Measurements from ENCODE around the gene ZNF416.

ZNF416 gene

DNA sequence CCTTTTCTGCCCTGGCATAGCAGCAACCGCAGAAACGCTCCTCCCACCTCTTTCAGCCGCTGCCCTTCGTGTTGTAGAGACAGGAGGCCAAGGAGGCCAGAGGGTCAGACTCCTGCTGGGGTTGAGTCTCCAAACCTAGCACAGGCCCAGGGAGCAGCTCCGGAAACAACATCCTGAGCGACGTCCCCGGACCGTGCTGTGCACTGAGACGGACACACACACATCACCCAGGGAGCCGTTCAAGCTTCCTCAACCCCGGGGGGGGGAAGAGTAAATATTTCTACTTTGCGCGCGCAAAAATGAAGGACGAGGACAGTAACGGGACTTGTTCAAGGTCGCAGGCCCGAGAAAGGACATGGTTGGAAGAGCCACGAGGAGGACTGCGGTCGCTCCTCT lies 19.7 kb downstream of the ZNF416 start:
- DNase-seq (ENCODE audit: low spot score): peak; percentile 53

DNA sequence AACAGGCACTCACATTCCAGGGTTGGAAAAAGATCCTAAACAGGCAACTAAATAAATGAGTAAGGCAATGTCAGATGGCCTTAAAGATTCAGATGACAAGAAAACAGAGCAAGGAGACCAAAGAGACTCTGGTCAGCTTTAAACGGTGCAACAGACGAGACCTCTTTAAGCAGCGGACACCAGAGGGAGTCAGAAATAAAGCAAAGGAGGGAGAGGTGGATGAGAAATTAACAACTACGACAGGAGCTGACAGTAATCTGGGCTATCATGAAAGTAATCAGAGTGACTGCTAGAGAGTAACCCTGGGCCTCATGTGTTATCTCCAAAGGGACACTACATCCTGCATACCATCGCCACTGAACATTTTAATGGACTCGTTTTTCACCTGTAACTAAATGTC lies 20.2 kb downstream of the ZNF416 start:
- no peak for DNase-seq (ENCODE audit: low spot score)

DNA sequence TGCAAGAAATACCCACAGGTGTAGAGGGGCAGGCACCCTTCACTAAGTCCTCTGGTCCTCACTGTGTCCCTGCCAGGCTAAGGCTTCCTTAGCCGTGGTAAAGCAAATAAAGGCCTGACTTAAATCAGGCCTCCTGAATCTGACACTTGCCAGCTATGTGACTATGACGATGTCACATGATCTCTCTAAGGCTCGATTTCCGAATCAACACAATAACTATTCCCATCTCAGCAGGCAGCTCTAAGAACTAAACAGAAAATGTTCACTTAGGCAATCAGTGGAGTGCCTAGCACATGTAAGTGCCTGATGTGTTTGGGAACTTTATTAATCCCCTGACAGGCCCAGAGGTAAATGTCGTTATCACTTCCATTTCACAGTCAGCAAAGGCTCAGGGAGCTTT lies 21.1 kb downstream of the ZNF416 start:
- DNase-seq (ENCODE audit: low spot score): no peak

DNA sequence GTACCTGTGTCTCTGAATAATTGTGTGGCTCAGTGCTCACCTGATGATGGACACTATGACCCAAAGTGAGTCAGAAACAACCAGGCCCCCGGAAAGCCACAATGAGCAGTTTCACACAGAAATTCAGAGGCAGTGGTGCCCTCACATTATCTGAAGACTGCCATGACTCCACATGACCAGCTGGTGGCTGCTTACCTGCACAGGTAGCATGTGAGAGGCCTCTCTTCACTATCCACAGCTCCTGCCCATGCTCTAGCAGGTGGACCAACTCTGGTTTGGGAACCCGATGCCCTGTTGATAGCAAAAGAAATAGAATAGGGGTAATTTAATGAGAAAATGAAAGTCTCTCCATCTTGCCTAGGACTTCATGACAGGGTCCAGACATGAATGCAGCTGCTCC lies 26.3 kb downstream of the ZNF416 start:
- no peak for DNase-seq (ENCODE audit: low spot score)

DNA sequence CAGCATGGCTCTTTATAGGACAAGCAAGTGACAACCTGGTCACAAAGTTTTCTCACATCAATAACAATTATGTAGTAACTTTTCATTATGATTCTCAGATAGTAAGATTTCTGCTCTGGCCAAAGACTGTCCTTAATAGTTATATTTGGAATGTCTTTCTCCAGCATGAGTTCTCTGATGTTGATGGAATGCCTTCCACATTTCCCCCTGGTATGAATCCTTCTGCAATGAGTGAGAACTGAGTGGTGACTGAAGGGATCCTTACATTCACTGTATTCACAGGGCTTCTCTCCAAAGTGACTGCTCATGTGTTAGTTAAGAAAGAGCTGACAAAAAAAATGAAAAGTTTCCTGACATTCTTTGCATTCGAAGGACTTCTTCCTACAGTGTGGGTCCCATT lies 32.2 kb downstream of the ZNF416 start:
- DNase-seq (ENCODE audit: low spot score): no peak

DNA sequence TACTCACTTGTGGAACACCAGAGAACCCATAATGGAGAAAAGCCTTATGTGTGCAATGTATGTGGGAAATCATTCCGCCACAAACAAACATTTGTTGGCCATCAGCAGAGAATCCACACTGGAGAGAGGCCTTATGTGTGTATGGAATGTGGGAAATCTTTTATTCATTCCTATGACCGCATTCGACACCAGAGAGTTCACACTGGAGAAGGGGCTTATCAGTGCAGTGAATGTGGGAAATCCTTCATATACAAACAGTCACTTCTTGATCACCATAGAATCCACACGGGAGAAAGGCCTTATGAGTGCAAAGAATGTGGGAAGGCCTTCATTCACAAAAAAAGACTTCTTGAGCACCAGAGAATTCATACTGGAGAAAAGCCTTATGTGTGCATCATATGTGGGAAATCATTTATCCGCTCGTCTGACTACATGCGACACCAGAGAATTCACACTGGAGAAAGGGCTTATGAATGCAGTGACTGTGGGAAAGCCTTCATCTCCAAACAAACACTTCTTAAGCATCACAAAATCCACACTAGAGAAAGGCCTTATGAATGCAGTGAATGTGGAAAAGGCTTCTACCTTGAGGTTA lies 40.7 kb downstream of the ZNF416 start:
- no peak for DNase-seq (ENCODE audit: low spot score)

DNA sequence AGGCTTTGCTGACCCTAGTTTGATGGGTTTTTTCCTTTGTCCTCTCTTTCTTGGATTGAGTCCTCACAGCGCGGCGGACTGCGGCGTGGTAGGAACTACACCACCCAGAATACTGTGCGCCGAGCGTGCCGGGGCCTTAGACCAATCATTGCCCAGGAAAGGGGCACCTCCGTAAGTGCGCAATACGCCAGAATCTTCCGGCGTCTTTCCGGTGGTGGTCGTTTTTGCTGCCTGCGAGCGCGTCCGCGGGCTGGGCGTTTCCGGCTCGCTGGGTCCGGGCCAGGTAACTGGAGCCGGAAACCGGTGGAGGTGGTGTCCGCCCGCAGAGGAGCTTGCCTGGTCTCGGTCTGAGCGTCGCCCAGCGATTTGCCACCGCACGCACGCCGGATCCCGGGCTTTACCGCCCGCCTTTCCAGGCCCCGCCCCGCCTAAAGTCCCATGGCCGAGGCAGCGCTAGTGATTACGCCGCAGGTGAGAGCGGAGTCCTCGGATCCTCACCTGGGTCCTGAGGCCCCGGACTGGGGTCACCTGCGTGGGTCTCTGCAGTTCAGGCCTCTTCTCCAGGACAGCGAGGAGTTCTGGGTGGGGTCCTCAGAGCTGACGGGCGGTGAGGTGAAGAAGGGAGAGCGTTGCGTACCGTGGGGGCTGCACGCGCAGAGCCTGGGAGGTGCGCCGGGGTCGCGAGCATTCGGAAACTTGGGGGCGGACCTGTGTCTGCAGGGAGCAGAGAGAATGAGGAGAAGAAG lies 51.4 kb downstream of the ZNF416 start, which contains the start of gene ZNF549:
TSS of gene ZNF549 (plus strand) at position 221 of the 746 bp plus-strand sequence. CDS start at position 439, 218 bp downstream.
- peak; percentile 91 for DNase-seq (ENCODE audit: low spot score)
